NCI-H774 (cell line): ENCODE measurements around the gene TXNRD2.
"Not testable (repeated sequence)": the region's sequence is repeated elsewhere in the genome, so short reads cannot be mapped to it uniquely, and the experiment has no call there.

Source experiments
- DNase-seq: peaks from one replicate; lab custom pipeline; 2025; lab: John Stamatoyannopoulos, UW

TXNRD2 gene

GRCh38 chr22:19948057-19948760 is 6.6 kb upstream of the TXNRD2 start:
- no peak for DNase-seq

GRCh38 chr22:19943082-19944026 is 1.7 kb upstream of the TXNRD2 start:
- no peak for DNase-seq

- no peak for DNase-seq
Measured at GRCh38 chr22:19942157-19943081, 801 bp upstream of the TXNRD2 start.

- no peak for DNase-seq
Measured at GRCh38 chr22:19940536-19941364, 868 bp downstream of the TXNRD2 start.

- DNase-seq = no peak
Measured at GRCh38 chr22:19937616-19938473, 3.8 kb downstream of the TXNRD2 start.

GRCh38 chr22:19936513-19936912 is 5.1 kb downstream of the TXNRD2 start:
- no peak for DNase-seq

GRCh38 chr22:19935123-19935718 is 6.4 kb downstream of the TXNRD2 start:
- not testable (repeated sequence) for DNase-seq

- DNase-seq = peak; percentile 24
Measured at GRCh38 chr22:19933341-19934241, 8.0 kb downstream of the TXNRD2 start.

GRCh38 chr22:19932367-19933206 is 9.0 kb downstream of the TXNRD2 start:
- no peak for DNase-seq

- no peak for DNase-seq
Measured at GRCh38 chr22:19931514-19931913, 10.1 kb downstream of the TXNRD2 start.

- no peak for DNase-seq
Measured at GRCh38 chr22:19930551-19931486, 10.8 kb downstream of the TXNRD2 start.

- DNase-seq = no peak
Measured at GRCh38 chr22:19929586-19930550, 11.8 kb downstream of the TXNRD2 start.

- DNase-seq = no peak
Measured at GRCh38 chr22:19928207-19928606, 13.4 kb downstream of the TXNRD2 start.

- no peak for DNase-seq
Measured at GRCh38 chr22:19927696-19928095, 13.9 kb downstream of the TXNRD2 start.

GRCh38 chr22:19926028-19926427 is 15.6 kb downstream of the TXNRD2 start:
- not testable (repeated sequence) for DNase-seq
